ENCODE measurements around the gene LCN2.

The LCN2 gene

DNA sequence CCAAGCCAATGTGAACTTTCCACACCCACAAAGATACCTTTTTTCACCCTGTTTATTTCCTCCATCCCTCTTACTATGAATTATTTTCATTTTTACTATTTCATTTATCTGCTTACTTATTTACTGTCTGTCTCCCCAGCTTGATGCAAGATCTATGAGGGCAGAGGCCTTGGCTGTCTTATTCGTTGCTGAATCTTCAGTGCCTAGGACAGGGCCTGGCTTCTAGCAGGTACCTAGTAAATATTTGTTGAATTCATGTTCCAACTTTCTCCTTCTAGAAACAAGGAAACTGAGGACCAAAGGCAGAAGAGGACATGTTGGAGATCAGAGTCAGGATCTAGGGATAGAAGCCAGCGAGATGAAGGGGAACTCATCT, 53.4 kb downstream of the LCN2 start:
- H3F3A ChIP-seq (ENCODE audit: insufficient read depth) = no peaks in the 10 kb centered on the region
- no peak overlapping the region for H3K27ac ChIP-seq (ENCODE audit: low read depth, low read length)
- H4K20me1 ChIP-seq (ENCODE audit: low read depth, low read length) = no peaks in the 10 kb centered on the region
- H3K79me2 ChIP-seq (ENCODE audit: insufficient read depth, low read length) = no peaks in the 10 kb centered on the region
- H3K4me3 ChIP-seq (ENCODE audit: insufficient read depth, low read length, poor library complexity, severe bottlenecking) = peak overlapping the region; percentile 29
- no peaks in the 10 kb centered on the region for H3K36me3 ChIP-seq (ENCODE audit: low read length)
- peak overlapping the region; percentile 98 for H2AFZ ChIP-seq (ENCODE audit: low read depth, low read length, severe bottlenecking)
- H3K9me2 ChIP-seq (replicated peaks; ENCODE audit: insufficient read depth, low read length) = no peaks in the 10 kb centered on the region
- peak overlapping the region; percentile 73 for H3K4me2 ChIP-seq (ENCODE audit: low read depth, low read length, poor library complexity, severe bottlenecking)
- H3K9me3 ChIP-seq (ENCODE audit: insufficient read depth, low read length) = no peaks in the 10 kb centered on the region
- TF ChIP-seq EZH2phosphoT487 (conservative IDR thresholded peaks at IDR 0.05; ENCODE audit: low read length) = no peak
- TF ChIP-seq, protein P1, sequence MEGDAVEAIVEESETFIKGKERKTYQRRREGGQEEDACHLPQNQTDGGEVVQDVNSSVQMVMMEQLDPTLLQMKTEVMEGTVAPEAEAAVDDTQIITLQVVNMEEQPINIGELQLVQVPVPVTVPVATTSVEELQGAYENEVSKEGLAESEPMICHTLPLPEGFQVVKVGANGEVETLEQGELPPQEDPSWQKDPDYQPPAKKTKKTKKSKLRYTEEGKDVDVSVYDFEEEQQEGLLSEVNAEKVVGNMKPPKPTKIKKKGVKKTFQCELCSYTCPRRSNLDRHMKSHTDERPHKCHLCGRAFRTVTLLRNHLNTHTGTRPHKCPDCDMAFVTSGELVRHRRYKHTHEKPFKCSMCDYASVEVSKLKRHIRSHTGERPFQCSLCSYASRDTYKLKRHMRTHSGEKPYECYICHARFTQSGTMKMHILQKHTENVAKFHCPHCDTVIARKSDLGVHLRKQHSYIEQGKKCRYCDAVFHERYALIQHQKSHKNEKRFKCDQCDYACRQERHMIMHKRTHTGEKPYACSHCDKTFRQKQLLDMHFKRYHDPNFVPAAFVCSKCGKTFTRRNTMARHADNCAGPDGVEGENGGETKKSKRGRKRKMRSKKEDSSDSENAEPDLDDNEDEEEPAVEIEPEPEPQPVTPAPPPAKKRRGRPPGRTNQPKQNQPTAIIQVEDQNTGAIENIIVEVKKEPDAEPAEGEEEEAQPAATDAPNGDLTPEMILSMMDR (IDR thresholded peaks at IDR 0.05; ENCODE audit: insufficient read depth, low read length, poor library complexity, severe bottlenecking) = no peak
- H3K9ac ChIP-seq (ENCODE audit: low read length) = 0 out of 2 replicates have a peak overlapping the region, but pooled peaks have one; percentile 12
- no peaks in the 10 kb centered on the region for H3K27me3 ChIP-seq (ENCODE audit: low read length)
